ENCODE measurements around the gene SH2B3.
"Not testable (repeated sequence)": the region's sequence is repeated elsewhere in the genome, so short reads cannot be mapped to it uniquely, and the experiment has no call there.

SH2B3 gene

GRCh38 chr12:111396726-111397445 lies 8.8 kb upstream of the SH2B3 start:
- DNase-seq (ENCODE audit: low read depth): peak; percentile 73
- peak overlapping the region; percentile 48 for H3K4me3 ChIP-seq (ENCODE audit: low read length)
- peak; percentile 94 for TF ChIP-seq CTCF (conservative IDR thresholded peaks at IDR 0.05; ENCODE audit: low read length)

DNA sequence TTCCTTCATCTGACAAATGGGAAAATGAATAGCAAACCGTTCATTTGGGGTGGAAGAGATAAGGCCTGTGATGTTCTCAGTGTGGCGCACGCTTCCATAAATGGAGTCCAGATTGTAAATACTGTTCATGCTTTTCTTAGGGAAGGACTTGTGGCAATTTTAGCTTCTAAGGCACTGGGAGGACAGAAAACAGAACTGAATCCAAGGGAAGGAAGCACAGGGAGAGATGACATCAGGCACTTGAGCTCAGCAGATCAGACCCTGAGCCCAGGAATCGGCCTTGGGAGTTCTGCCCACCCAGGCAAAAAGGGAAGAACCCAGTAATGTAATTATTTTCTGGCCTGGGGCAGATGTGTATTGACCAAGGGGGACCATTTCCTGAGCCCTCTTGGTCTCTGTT lies 7.2 kb upstream of the SH2B3 start:
- no peak for TF ChIP-seq CTCF (conservative IDR thresholded peaks at IDR 0.05; ENCODE audit: low read length)
- no peak for DNase-seq (ENCODE audit: low read depth)
- no peak overlapping the region for H3K4me3 ChIP-seq (ENCODE audit: low read length)

- not testable (repeated sequence) for DNase-seq (ENCODE audit: low read depth); H3K4me3 ChIP-seq (ENCODE audit: low read length)
Observed at GRCh38 chr12:111399741-111400404, 5.8 kb upstream of the SH2B3 start.

- TF ChIP-seq CTCF (conservative IDR thresholded peaks at IDR 0.05; ENCODE audit: low read length): no peak
- H3K4me3 ChIP-seq (ENCODE audit: low read length): no peak overlapping the region
- DNase-seq (ENCODE audit: low read depth): no peak
Observed at GRCh38 chr12:111401167-111401605, 4.5 kb upstream of the SH2B3 start.

DNA sequence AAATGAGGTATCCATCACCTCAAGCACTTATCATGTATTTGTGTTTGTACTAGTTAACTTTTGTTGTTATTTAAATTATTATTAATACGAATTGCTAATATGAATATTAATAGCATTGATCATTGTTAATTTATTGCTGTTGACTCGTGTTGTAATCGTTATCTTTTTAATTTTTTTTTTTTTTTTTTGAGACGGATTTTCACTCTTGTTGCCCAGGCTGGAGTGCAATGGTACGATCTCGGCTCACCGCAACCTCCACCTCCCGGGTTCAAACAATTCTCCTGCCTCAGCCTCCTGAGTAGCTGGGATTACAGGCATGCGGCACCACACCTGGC lies 3.3 kb upstream of the SH2B3 start:
- H3K4me3 ChIP-seq (ENCODE audit: low read length); DNase-seq (ENCODE audit: low read depth): not testable (repeated sequence)

- no peak for DNase-seq (ENCODE audit: low read depth)
Observed at GRCh38 chr12:111404362-111405148, 1.2 kb upstream of the SH2B3 start.

GRCh38 chr12:111405149-111405858 lies 419 bp upstream of the SH2B3 start:
- H3K4me3 ChIP-seq (ENCODE audit: low read length): peak overlapping the region; percentile 71
- peak; percentile 41 for TF ChIP-seq CTCF (conservative IDR thresholded peaks at IDR 0.05; ENCODE audit: low read length)

More at GRCh38 chr12:111404362-111405148, 1.2 kb upstream of the SH2B3 start:
- TF ChIP-seq CTCF (conservative IDR thresholded peaks at IDR 0.05; ENCODE audit: low read length): no peak
- peak overlapping the region; percentile 71 for H3K4me3 ChIP-seq (ENCODE audit: low read length)

More at GRCh38 chr12:111405149-111405858, 419 bp upstream of the SH2B3 start:
- peak; percentile 82 for DNase-seq (ENCODE audit: low read depth)
